Measurements from ENCODE around the gene ELMO1.

Gene ELMO1

GRCh38 chr7:37438906-37439652 lies 9.6 kb downstream of the ELMO1 start:
- no peak for DNase-seq (ENCODE audit: low read depth, low spot score)
- no peak overlapping the region for H3K4me3 ChIP-seq (ENCODE audit: low read depth, low read length)
- ChIA-PET POLR2A (no interaction called here), CTCF (no interaction called here)
- no peak for TF ChIP-seq CTCF (IDR thresholded peaks at IDR 0.05; ENCODE audit: insufficient read depth, low read length, missing control alignments)

GRCh38 chr7:37435156-37435855 lies 13.4 kb downstream of the ELMO1 start:
- ChIA-PET CTCF (no interaction called here), POLR2A (no interaction called here)

GRCh38 chr7:37434529-37434928 lies 14.1 kb downstream of the ELMO1 start:
- TF ChIP-seq CTCF (IDR thresholded peaks at IDR 0.05; ENCODE audit: insufficient read depth, low read length, missing control alignments) = no peak
- no peak overlapping the region for H3K4me3 ChIP-seq (ENCODE audit: low read depth, low read length)
- DNase-seq (ENCODE audit: low read depth, low spot score) = no peak
- ChIA-PET POLR2A (no interaction called here), CTCF (no interaction called here)

More at GRCh38 chr7:37435156-37435855, 13.4 kb downstream of the ELMO1 start:
- H3K4me3 ChIP-seq (ENCODE audit: low read depth, low read length) = no peak overlapping the region
- no peak for TF ChIP-seq CTCF (IDR thresholded peaks at IDR 0.05; ENCODE audit: insufficient read depth, low read length, missing control alignments)
- no peak for DNase-seq (ENCODE audit: low read depth, low spot score)

GRCh38 chr7:37433166-37433565 lies 15.5 kb downstream of the ELMO1 start:
- no peak for DNase-seq (ENCODE audit: low read depth, low spot score)
- ChIA-PET CTCF (no interaction called here), POLR2A (no interaction called here)
- no peak overlapping the region for H3K4me3 ChIP-seq (ENCODE audit: low read depth, low read length)
- TF ChIP-seq CTCF (IDR thresholded peaks at IDR 0.05; ENCODE audit: insufficient read depth, low read length, missing control alignments) = no peak

GRCh38 chr7:37432281-37432920 lies 16.3 kb downstream of the ELMO1 start:
- ChIA-PET POLR2A (no interaction called here), CTCF (no interaction called here)
- no peak for TF ChIP-seq CTCF (IDR thresholded peaks at IDR 0.05; ENCODE audit: insufficient read depth, low read length, missing control alignments)
- DNase-seq (ENCODE audit: low read depth, low spot score) = no peak
- no peak overlapping the region for H3K4me3 ChIP-seq (ENCODE audit: low read depth, low read length)

GRCh38 chr7:37431413-37431812 lies 17.3 kb downstream of the ELMO1 start:
- H3K4me3 ChIP-seq (ENCODE audit: low read depth, low read length) = no peak overlapping the region
- CTCF ChIA-PET = no interaction called here
- TF ChIP-seq CTCF (IDR thresholded peaks at IDR 0.05; ENCODE audit: insufficient read depth, low read length, missing control alignments) = no peak
- POLR2A ChIA-PET = no interaction called here
- no peak for DNase-seq (ENCODE audit: low read depth, low spot score)
